Measurements from ENCODE around the gene COPZ1.
"Not testable (repeated sequence)": the region's sequence is repeated elsewhere in the genome, so short reads cannot be mapped to it uniquely, and the experiment has no call there.

Gene COPZ1, protein sequence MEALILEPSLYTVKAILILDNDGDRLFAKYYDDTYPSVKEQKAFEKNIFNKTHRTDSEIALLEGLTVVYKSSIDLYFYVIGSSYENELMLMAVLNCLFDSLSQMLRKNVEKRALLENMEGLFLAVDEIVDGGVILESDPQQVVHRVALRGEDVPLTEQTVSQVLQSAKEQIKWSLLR

GRCh38 chr12:54324617-54325441, at the start of gene COPZ1:
COPZ1 (plus strand) TSS chr12:54325131; CDS start chr12:54325164, 33 bp downstream.
- DNase-seq, result peak; percentile 88

- no peak for DNase-seq
These were observed 48.6 kb upstream of the COPZ1 start for GRCh38 chr12:54276368-54276767.

DNA sequence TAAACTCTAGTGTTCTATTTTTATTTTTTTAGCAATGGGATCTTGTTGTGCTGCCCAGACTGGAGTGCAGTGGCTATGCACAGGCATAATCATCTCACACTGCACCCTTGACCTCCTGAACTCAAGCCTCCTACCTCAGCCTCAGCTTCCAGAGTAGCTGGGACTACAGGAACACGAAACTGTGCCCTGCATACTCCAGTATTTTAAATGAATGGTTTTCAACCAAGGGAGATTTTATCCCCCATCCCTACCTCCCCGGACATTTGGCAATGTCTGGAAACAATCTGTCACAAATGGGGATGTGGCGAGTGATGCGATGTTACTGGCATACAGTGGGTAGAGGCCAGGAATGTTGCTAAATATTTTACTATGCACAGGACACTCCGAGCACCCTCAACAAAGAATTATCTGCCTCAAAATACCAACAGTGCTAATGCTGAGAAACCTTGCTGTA, 47.1 kb upstream of the COPZ1 start:
- no peak for DNase-seq

DNA sequence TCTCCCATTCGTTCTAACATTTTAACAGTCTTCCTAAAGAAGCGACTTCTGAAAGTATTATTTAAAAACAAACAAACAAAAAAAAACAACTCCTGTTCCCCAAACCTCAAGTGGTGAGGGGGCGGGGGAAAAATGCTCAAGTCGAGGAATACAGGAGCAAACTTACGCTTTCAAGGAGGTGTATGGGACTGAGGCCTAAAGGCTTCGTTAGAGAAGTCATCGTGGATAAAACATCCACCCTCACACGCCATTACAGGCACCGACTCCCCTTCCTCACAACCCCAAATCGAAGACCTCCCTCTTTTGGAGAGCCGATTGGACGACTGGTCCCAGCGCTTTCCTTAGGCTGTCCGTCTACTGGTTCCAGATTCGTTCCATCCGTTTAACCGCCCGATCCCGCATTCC, 45.7 kb upstream of the COPZ1 start:
- no peak for DNase-seq

- peak; percentile 99 for DNase-seq
These were observed 45.1 kb upstream of the COPZ1 start, which contains the start of gene CBX5 for GRCh38 chr12:54279632-54280467. CBX5 (minus strand) TSS chr12:54280122; CDS start chr12:54257650, 22,472 bp downstream.

DNA sequence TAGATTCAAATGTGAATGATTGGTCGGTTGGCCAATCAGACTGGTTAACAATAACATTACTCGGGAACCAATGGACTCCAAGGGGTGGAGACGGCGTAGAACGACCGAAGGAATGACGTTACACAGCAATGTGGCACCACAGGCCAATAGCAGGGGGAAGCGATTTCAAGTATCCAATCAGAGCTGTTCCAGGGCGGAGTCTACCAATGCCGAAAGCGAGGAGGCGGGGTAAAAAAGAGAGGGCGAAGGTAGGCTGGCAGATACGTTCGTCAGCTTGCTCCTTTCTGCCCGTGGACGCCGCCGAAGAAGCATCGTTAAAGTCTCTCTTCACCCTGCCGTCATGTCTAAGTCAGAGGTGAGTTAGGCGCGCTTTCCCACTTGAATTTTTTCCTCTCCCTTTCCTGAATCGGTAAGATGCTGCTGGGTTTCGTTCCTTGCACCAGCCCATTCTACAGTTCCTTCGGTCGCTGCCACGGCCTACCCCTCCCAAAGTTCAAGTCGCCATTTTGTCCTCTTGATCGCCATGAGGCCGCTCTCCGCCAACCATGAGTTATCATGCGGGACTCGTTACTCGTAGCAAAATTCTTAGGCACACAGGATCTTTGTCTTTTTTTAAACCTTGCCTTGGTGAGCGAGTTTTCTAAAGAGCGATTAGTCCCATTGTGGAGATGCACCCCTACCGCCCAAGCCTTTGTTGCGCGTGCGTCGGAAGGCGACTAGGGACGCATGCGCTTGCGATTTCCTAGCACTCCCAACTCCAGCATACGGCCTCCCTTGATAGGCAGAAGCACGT, 44.3 kb upstream of the COPZ1 start, which contains the start of gene HNRNPA1:
Gene HNRNPA1 (plus strand): TSS at position 259 of the 793 bp plus-strand sequence. CDS start 82 bp downstream, at position 341.
- DNase-seq, result peak; percentile 83

- DNase-seq, result not testable (repeated sequence)
These were observed 43.7 kb upstream of the COPZ1 start for GRCh38 chr12:54281261-54281638.

- DNase-seq, result not testable (repeated sequence)
These were observed 43.2 kb upstream of the COPZ1 start for GRCh38 chr12:54281694-54282093.

GRCh38 chr12:54282949-54283593, 41.9 kb upstream of the COPZ1 start:
- peak; percentile 39 for DNase-seq

DNA sequence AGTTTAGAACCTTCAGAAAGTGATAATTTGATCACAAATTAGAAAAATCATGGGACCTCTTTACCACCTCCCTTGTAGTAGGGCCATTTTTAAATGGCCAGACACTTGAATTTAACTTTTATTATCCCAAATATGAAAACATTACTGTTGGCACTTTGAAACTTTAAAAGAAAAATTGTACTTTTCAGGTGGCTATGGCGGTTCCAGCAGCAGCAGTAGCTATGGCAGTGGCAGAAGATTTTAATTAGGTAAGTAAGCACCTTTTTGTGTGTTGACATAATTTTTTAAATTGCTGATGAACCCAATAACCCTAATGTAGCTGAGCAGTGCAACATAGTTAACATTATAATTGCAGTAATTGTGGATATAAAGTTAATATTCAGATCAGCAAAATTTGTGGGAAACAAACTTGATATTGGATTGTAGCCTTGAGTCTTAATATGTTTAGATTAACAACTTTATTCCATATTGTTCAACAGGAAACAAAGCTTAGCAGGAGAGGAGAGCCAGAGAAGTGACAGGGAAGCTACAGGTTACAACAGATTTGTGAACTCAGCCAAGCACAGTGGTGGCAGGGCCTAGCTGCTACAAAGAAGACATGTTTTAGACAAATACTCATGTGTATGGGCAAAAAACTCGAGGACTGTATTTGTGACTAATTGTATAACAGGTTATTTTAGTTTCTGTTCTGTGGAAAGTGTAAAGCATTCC, 40.7 kb upstream of the COPZ1 start:
- not testable (repeated sequence) for DNase-seq

DNA sequence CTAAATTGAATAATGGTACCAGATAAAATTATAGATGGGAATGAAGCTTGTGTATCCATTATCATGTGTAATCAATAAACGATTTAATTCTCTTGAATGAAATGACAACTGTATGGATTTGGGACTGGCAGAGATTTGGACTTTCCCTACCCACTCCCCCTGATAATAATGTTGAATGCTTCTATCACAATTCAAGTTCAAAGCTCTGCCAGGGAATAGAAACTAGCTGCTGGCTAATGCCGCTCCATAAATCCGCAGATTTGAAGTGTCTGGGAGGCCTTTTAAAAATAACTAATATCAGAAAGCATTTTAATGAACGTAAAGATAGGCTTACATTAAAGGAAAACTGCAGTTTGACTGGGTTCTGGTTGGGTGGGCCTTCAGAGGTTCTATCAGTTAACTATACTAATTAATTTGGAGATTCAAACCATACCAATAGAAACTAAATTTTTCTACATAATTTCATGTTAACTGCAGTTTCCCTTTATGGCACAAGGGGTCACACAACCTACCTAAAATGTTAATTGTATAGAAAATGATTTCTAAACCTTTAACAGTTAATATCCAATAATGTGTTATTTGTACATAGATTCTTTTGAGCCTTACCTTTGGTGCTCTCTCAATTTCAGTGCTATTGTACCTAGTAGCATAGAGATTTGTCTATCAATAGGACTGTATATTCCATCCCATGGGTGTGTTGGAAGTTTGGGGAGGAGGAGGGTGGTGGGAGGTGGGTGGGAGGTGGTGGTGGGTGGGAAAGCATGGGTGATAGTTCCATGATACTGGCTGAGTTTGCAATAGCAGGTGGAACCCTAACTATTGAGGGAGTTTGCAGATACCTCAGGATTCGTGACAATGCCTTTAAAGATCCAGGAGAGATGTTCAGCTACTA, 39.5 kb upstream of the COPZ1 start:
- no peak for DNase-seq

DNA sequence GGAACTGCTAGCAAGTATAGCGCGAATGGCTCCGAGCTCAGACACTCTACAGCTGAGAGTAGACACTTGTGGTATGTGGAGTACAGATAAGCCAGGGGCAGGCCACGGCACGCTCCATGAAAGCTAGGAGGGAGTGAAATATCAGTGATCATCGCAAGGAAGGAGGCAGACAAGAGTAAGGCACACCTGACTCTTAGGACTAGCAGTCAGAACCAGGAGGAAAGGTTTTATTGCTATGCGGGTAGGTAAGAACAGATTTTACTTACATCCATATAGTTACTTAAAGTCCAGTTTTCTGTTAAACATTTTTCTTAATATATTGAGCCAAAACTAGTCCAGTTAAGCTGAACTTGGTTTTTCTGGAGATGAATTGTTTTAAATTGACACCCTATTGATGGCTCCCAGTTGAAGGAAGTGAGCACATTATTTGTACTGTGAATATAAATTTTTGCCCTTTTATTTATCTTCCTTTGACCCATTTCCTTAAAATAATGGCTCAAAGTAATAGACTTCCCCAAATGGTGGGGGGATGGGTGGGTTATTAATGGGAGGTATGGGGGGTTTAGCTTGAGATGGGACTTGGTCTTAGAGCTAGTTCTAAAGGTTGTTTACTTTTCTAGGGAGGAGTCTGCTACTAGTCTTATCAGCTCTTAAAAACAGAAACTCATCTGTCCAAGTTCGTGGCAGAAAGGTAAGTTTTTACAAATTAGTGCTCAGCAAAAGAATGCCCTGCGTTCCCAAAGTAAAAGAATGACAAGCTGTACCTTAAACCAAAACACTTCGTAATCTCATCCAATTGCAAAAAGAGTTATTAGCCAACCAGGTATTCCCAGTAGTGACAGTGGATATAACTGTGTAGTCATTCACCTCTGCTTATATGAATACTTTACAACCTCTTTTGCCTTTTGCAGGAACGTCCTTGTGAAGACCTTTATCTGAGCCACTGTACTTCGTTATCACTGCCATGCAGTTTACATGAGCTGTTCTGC, 38.6 kb upstream of the COPZ1 start:
- DNase-seq, result no peak

- DNase-seq, result no peak
These were observed 37.4 kb upstream of the COPZ1 start for GRCh38 chr12:54287261-54288157.

DNA sequence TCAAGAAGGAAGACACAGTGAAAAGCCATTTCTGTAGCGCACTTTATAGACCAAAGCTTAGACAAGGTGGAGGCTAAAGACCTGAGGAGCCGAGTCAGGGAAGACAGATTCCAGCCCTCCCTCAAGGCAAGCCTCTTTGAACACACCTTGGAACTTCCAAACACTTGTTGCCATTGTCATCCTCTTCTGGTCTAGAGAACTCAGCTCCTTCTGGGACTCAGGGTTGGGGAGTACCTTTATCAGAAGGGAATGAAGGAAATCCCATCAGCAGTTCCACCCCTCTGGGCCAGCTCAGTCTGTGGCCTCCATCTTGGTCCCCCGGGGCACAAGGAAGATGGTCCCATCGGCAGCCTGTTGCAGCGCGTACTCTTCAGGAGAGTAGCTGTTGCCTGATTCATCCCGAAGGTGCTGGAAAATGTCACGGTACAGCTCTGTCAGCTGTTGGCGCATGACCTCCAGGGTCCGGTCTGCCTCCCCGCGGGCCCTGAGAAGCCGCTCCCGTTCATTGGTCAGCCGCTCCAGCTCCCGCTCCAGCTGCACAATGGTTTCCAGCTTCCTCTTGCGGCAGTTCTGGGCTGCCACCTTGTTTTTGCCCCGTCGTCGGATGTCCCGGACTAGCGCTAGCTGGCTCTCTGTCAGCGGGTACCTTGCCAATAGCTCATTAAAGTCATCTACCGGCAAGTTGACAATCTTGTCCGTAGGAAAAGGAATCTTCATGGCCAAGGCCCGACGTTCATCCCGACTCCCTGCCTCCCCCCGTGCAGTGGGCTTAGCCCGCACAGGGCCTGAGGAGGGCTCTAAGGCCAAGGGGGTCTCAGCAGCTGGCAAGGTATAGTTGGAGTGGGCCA, 32.6 kb upstream of the COPZ1 start:
- DNase-seq, result no peak

DNA sequence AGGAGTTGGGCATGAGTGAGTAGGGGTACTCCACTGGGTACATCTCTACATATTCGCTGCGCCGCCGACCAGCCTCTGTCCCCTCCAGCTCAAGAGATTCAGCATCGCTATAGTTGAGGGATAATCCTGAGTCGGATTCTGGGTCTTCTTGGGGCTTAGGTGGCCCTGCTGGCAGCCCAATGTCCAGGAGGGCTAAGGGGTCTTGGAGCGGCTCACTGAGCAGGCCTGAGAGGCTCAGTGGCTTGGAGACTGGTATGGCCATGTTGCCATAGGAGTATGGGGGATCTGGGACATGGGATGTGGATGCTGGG, 32.0 kb upstream of the COPZ1 start:
- DNase-seq, result no peak

DNA sequence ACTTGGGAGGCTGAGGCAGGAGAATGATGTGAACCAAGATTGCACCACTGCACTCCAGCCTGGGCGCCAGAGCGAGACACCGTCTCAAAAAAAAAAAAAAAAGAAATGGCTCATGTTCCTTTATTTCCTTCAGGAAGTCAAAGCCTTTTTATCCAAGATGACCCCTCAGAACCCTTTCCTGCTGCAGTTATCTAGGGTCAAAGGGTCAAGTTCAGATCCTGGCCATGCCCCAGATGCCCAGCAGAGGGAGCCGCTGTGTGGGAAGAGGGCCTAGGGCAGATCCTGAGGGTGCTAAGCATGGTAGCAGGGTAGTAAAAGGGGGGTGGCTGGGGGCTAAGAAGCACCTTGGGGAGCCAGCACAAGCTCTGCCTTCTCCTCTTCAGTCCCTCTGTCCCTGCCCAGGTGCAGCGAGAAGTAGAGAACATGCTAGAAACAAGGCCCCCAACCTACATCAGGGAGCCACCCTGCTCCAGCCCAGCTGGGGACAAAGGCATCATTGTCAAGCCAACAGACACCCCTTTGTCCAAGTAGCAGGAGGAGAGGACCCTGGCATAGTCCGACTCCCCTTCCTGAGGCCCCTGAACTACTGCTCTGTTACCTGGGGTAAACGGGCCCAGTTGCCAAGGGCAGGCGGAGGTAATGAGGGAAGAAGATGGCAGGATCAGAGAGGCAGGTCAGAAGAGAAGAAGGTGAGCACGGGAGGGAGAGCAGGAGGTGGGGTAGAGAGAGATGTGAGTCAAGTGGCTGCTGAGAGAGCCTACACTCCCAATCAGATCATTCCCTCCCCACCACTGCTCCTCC, 30.6 kb upstream of the COPZ1 start:
- peak; percentile 62 for DNase-seq
